Esophagus muscularis mucosa (tissue), 4 donors: ENCODE measurements around the gene RAVER2.

Experiments
- CTCF ChIP-seq, 3 experiments: fragments of 200-600 bp in 2 of 3; fragments of 450-650 bp in 1 of 3; sonication (generic) in 2 of 3; IDR thresholded peaks; one replicate each; pipeline ENCODE4 v1.5.1; 2017 to 2019; ENCODE audit warnings: antibody characterized with exemption in 3 of 3, mild to moderate bottlenecking in 2 of 3, moderate library complexity in 1 of 3
- EP300 ChIP-seq: sonication (generic); formaldehyde crosslinking; IDR thresholded peaks from one replicate; pipeline ENCODE4 v1.6.1; 2017; ENCODE audit warnings: antibody characterized with exemption
- POLR2A ChIP-seq: fragments of 450-650 bp; IDR thresholded peaks from one replicate; pipeline ENCODE4 v1.6.1; 2017; ENCODE audit warnings: antibody characterized with exemption, moderate library complexity, mild to moderate bottlenecking, low read depth

GRCh38 chr1:64878931-64879611 lies 134.2 kb downstream of the RAVER2 start:
- TF ChIP-seq POLR2A = no peak
- TF ChIP-seq CTCF (IDR thresholded peaks at IDR 0.05) = no peak
- no peak for TF ChIP-seq EP300
